Left ventricle myocardium inferior (tissue), 1 donor: Measurements from ENCODE around the gene LRP1B. TPM values are rescaled to one million over a fixed set of nuclear protein-coding genes. Genes with fewer than 3 reads are reported as not detected.

Source experiments
- DNase-seq: peaks from one replicate; pipeline ENCODE4 v3.0.0-alpha.2; 2020
- H3K27ac ChIP-seq: fragments of 200-600 bp; replicated peaks from 2 replicates; pipeline ENCODE4 v1.8.0; 2021
- H3K27me3 ChIP-seq: fragments of 200-600 bp; 2 replicates; pipeline ENCODE4 v1.8.0; 2021; ENCODE audit warnings: low read depth
- H3K36me3 ChIP-seq: fragments of 200-600 bp; 2 replicates; pipeline ENCODE4 v1.8.0; 2021
- H3K4me1 ChIP-seq: fragments of 200-600 bp; 2 replicates; pipeline ENCODE4 v1.8.0; 2021
- H3K4me3 ChIP-seq: fragments of 200-600 bp; 2 replicates; pipeline ENCODE4 v1.8.0; 2021; ENCODE audit warnings: mild to moderate bottlenecking, moderate library complexity
- H3K9me3 ChIP-seq: fragments of 200-600 bp; replicated peaks from 2 replicates; pipeline ENCODE4 v1.8.0; 2021
- CTCF ChIP-seq: fragments of 200-600 bp; IDR thresholded peaks from 2 replicates; pipeline ENCODE4 v1.8.0; 2021; ENCODE audit warnings: antibody characterized with exemption, mild to moderate bottlenecking, borderline replicate concordance
- intact Hi-C: fragments of 100-400 bp; cut with micrococcal nuclease; formaldehyde crosslinking; loops from one replicate; pipeline ENCODE4 v1.11.0; 2022
- total RNA-seq: library from RNA; stranded (reverse); fragmentation: NEBNext Ultra II Directional; extraction: Animal tissue kit (Norgen Biotek cat#: 25700); gene quantifications from one replicate; pipeline ENCODE4 v1.2.1, GENCODE V29; 2021
- donor health status: DM: no; HTN: yes; CAD: no; lungs with severe emphysema.

The LRP1B gene
- total RNA-seq, 1 donor from 2014 or later: 0.08 TPM

GRCh38 chr2:141306368-141306767 is 824.4 kb downstream of the LRP1B start:
- H3K27ac ChIP-seq: no peak overlapping the region
- H3K9me3 ChIP-seq: no peaks in the 10 kb centered on the region
- no peak for DNase-seq
- H3K4me1 ChIP-seq: no peaks in the 10 kb centered on the region
- no peak for TF ChIP-seq CTCF
- no peak overlapping the region for H3K4me3 ChIP-seq
- H3K27me3 ChIP-seq: no peaks in the 10 kb centered on the region
- no peaks in the 10 kb centered on the region for H3K36me3 ChIP-seq
- intact Hi-C loops: no loop called here

GRCh38 chr2:141301551-141301950 is 829.3 kb downstream of the LRP1B start:
- no peaks in the 10 kb centered on the region for H3K36me3 ChIP-seq
- no peak overlapping the region for H3K4me3 ChIP-seq
- H3K27me3 ChIP-seq: no peaks in the 10 kb centered on the region
- DNase-seq: no peak
- H3K27ac ChIP-seq: no peak overlapping the region
- no peaks in the 10 kb centered on the region for H3K9me3 ChIP-seq
- no peaks in the 10 kb centered on the region for H3K4me1 ChIP-seq
- TF ChIP-seq CTCF: no peak
- intact Hi-C loops: no loop called here

- no peaks in the 10 kb centered on the region for H3K27me3 ChIP-seq
- DNase-seq: no peak
- intact Hi-C loops: no loop called here
- no peak overlapping the region for H3K27ac ChIP-seq
- no peaks in the 10 kb centered on the region for H3K9me3 ChIP-seq
- no peak for TF ChIP-seq CTCF
- H3K36me3 ChIP-seq: no peaks in the 10 kb centered on the region
- no peak overlapping the region for H3K4me3 ChIP-seq
- H3K4me1 ChIP-seq: no peaks in the 10 kb centered on the region
Observed at GRCh38 chr2:141280037-141280436, 850.8 kb downstream of the LRP1B start.

- Histone ChIP-seq H3K4me1 (no peaks in the 10 kb centered on the region), H3K27me3 (no peaks in the 10 kb centered on the region), H3K9me3 (peaks cover 25% of the 10 kb centered on the region), H3K4me3 (no peak overlapping the region), H3K27ac (no peak overlapping the region), H3K36me3 (no peaks in the 10 kb centered on the region)
- intact Hi-C loops: no loop called here
- DNase-seq: no peak
- no peak for TF ChIP-seq CTCF
Observed at GRCh38 chr2:141271346-141271745, 859.5 kb downstream of the LRP1B start.

GRCh38 chr2:141264848-141265247 is 866.0 kb downstream of the LRP1B start:
- Histone ChIP-seq H3K27ac (no peak overlapping the region), H3K27me3 (no peaks in the 10 kb centered on the region), H3K4me3 (no peak overlapping the region), H3K36me3 (no peaks in the 10 kb centered on the region), H3K9me3 (no peaks in the 10 kb centered on the region), H3K4me1 (peaks cover 7% of the 10 kb centered on the region)
- TF ChIP-seq CTCF: no peak
- DNase-seq: no peak
- intact Hi-C loops: no loop called here

- no peak for DNase-seq
- H3K4me1 ChIP-seq: peaks cover 7% of the 10 kb centered on the region
- H3K4me3 ChIP-seq: no peak overlapping the region
- H3K27me3 ChIP-seq: no peaks in the 10 kb centered on the region
- H3K27ac ChIP-seq: no peak overlapping the region
- TF ChIP-seq CTCF: no peak
- intact Hi-C loops: no loop called here
- no peaks in the 10 kb centered on the region for H3K36me3 ChIP-seq
- H3K9me3 ChIP-seq: no peaks in the 10 kb centered on the region
Observed at GRCh38 chr2:141260911-141261310, 869.9 kb downstream of the LRP1B start.
